Ascending aorta (tissue), 2 donors: Measurements from ENCODE around the gene ARFRP1. TPM values are rescaled to one million over a fixed set of nuclear protein-coding genes. Genes with fewer than 3 reads are reported as not detected.

Source experiments
- DNase-seq, 2 donors: peaks; one replicate each; pipeline ENCODE4 v3.0.0-alpha.2; 2019; ENCODE audit warnings: low spot score in 2 of 2
- H3K27ac ChIP-seq, 2 donors: fragments of 200-600 bp; sonication (generic); one replicate each; pipeline ENCODE4 v1.5.1; 2016 to 2017; ENCODE audit warnings: mild to moderate bottlenecking in 1 of 2
- H3K27me3 ChIP-seq: fragments of 200-600 bp; sonication (generic); one replicate; pipeline ENCODE4 v1.5.1; 2017
- H3K36me3 ChIP-seq, 2 donors: fragments of 200-600 bp; sonication (generic); one replicate each; pipeline ENCODE4 v1.5.1; 2016
- H3K4me1 ChIP-seq, 2 donors: fragments of 200-600 bp; sonication (generic); one replicate each; pipeline ENCODE4 v1.5.1; 2016 to 2017; ENCODE audit warnings: mild to moderate bottlenecking in 1 of 2
- H3K4me3 ChIP-seq, 2 donors: fragments of 200-600 bp; sonication (generic); one replicate each; pipeline ENCODE4 v1.5.1; 2016 to 2017; ENCODE audit warnings: mild to moderate bottlenecking in 1 of 2
- H3K9me3 ChIP-seq, 2 donors: fragments of 200-600 bp; sonication (generic); one replicate each; pipeline ENCODE4 v1.5.1; 2016
- CTCF ChIP-seq, 3 experiments: fragments of 200-600 bp in 2 of 3; fragments of 450-650 bp in 1 of 3; sonication (generic) in 2 of 3; IDR thresholded peaks; one replicate each; pipeline ENCODE4 v1.5.1; 2016 to 2019; ENCODE audit warnings: antibody characterized with exemption in 3 of 3, mild to moderate bottlenecking in 1 of 3, moderate library complexity in 1 of 3
- intact Hi-C: fragments of 100-400 bp; cut with DNase I; formaldehyde crosslinking; loops from one replicate; pipeline ENCODE4 v1.15.1; 2023
- total RNA-seq: library from RNA; depleted of rRNA; stranded (reverse); fragments of >200 nt; gene quantifications from one replicate; pipeline ENCODE4 v1.1.0, GENCODE V29; 2016

ARFRP1 gene
- total RNA-seq, 1 donor from 2014 or later = 50.8 TPM

- Histone ChIP-seq H3K4me1 (peaks cover 0 to 2% of the 10 kb centered on the region in 2 donors), H3K4me3 (no peak overlapping the region)
- DNase-seq = no peak
These were observed 40.5 kb upstream of the ARFRP1 start for GRCh38 chr20:63748070-63748933.

GRCh38 chr20:63747622-63748069 lies 39.9 kb upstream of the ARFRP1 start:
- Histone ChIP-seq H3K27ac (no peak overlapping the region), H3K9me3 (no peaks in the 10 kb centered on the region), H3K27me3 (no peaks in the 10 kb centered on the region), H3K36me3 (peaks cover 10 to 17% of the 10 kb centered on the region in 2 donors), H3K4me3 (no peak overlapping the region), H3K4me1 (peaks cover 0 to 2% of the 10 kb centered on the region in 2 donors)
- TF ChIP-seq CTCF (IDR thresholded peaks at IDR 0.05) = no peak
- no peak for DNase-seq
- intact Hi-C loops = no loop called here

More at GRCh38 chr20:63748070-63748933, 40.5 kb upstream of the ARFRP1 start:
- H3K27ac ChIP-seq = no peak overlapping the region
- no peaks in the 10 kb centered on the region for H3K9me3 ChIP-seq
- intact Hi-C loops = no loop called here
- no peaks in the 10 kb centered on the region for H3K27me3 ChIP-seq
- H3K36me3 ChIP-seq = peaks cover 4 to 10% of the 10 kb centered on the region in 2 donors
- TF ChIP-seq CTCF (IDR thresholded peaks at IDR 0.05) = no peak

- H3K4me1 ChIP-seq = peaks cover 0 to 3% of the 10 kb centered on the region in 2 donors
- H3K36me3 ChIP-seq = peaks cover 18 to 23% of the 10 kb centered on the region in 2 donors
- no peak overlapping the region for H3K4me3 ChIP-seq
- no peaks in the 10 kb centered on the region for H3K9me3 ChIP-seq
- H3K27me3 ChIP-seq = no peaks in the 10 kb centered on the region
- intact Hi-C loops = no loop called here
- H3K27ac ChIP-seq = no peak overlapping the region
- TF ChIP-seq CTCF (IDR thresholded peaks at IDR 0.05) = no peak
- no peak for DNase-seq
These were observed 39.1 kb upstream of the ARFRP1 start for GRCh38 chr20:63746751-63747315.

GRCh38 chr20:63745961-63746731 lies 38.4 kb upstream of the ARFRP1 start:
- H3K27me3 ChIP-seq = no peaks in the 10 kb centered on the region
- H3K27ac ChIP-seq = no peak overlapping the region
- H3K4me1 ChIP-seq = peaks cover 6 to 10% of the 10 kb centered on the region in 2 donors
- H3K9me3 ChIP-seq = no peaks in the 10 kb centered on the region
- TF ChIP-seq CTCF (IDR thresholded peaks at IDR 0.05) = no peak
- no peak overlapping the region for H3K4me3 ChIP-seq
- peaks cover 19 to 29% of the 10 kb centered on the region in 2 donors for H3K36me3 ChIP-seq
- no peak for DNase-seq
- intact Hi-C loops = no loop called here

GRCh38 chr20:63745424-63745805 lies 37.6 kb upstream of the ARFRP1 start:
- Histone ChIP-seq H3K4me3 (no peak overlapping the region), H3K4me1 (peaks cover 9 to 13% of the 10 kb centered on the region in 2 donors), H3K27ac (no peak overlapping the region), H3K27me3 (no peaks in the 10 kb centered on the region), H3K9me3 (no peaks in the 10 kb centered on the region), H3K36me3 (peaks cover 19 to 29% of the 10 kb centered on the region in 2 donors)
- intact Hi-C loops = no loop called here
- TF ChIP-seq CTCF (IDR thresholded peaks at IDR 0.05) = no peak
- no peak for DNase-seq
